Vagina (tissue), 2 donors: ENCODE data around the gene SCAI.

ENCODE experiments used
- POLR2AphosphoS5 ChIP-seq, 2 donors: sonication (generic); formaldehyde crosslinking; IDR thresholded peaks; one replicate each; pipeline ENCODE4 v1.9.0; 2017; ENCODE audit warnings: antibody characterized with exemption in 2 of 2, mild to moderate bottlenecking in 2 of 2, low read depth in 1 of 2; ENCODE audit not compliant: insufficient read depth in 1 of 2
- TF ChIP-seq, protein P1 (sequence below), 3 experiments: fragments of 450-650 bp in 2 of 3; fragments of 200-600 bp in 1 of 3; sonication (generic) in 1 of 3; IDR thresholded peaks; one replicate each; pipeline ENCODE4 v1.5.1; 2017 to 2019; ENCODE audit warnings: antibody characterized with exemption in 3 of 3, mild to moderate bottlenecking in 2 of 3, moderate library complexity in 2 of 3

DNA sequence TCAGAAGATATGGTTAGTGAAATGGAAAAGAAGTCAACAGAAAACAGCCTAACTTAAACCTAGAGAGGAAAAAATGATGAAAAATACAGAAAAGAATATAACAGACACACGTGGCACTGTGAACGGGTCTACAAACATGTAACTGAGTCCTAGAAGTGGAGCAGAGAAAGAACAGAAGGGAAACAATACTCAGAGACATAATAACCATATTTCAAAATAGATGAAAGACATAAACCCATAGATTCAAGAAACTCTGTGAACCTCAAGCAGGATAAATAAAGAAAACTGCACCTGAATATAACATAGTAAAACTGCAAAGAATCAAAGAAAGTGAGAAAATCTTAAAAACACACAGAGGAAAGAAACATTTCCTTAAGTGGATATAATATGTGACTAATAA lies 134.7 kb downstream of the SCAI start:
- TF ChIP-seq POLR2AphosphoS5 (IDR thresholded peaks at IDR 0.05; ENCODE audit: insufficient read depth in 1 of 2, low read depth in 1 of 2) = no peak
- TF ChIP-seq, protein P1, sequence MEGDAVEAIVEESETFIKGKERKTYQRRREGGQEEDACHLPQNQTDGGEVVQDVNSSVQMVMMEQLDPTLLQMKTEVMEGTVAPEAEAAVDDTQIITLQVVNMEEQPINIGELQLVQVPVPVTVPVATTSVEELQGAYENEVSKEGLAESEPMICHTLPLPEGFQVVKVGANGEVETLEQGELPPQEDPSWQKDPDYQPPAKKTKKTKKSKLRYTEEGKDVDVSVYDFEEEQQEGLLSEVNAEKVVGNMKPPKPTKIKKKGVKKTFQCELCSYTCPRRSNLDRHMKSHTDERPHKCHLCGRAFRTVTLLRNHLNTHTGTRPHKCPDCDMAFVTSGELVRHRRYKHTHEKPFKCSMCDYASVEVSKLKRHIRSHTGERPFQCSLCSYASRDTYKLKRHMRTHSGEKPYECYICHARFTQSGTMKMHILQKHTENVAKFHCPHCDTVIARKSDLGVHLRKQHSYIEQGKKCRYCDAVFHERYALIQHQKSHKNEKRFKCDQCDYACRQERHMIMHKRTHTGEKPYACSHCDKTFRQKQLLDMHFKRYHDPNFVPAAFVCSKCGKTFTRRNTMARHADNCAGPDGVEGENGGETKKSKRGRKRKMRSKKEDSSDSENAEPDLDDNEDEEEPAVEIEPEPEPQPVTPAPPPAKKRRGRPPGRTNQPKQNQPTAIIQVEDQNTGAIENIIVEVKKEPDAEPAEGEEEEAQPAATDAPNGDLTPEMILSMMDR (IDR thresholded peaks at IDR 0.05) = no peak
